ENCODE data around the gene SPANXA1.
"Not testable (repeated sequence)": the region's sequence is repeated elsewhere in the genome, so short reads cannot be mapped to it uniquely, and the experiment has no call there.

SPANXA1 gene, protein sequence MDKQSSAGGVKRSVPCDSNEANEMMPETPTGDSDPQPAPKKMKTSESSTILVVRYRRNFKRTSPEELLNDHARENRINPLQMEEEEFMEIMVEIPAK

DNA sequence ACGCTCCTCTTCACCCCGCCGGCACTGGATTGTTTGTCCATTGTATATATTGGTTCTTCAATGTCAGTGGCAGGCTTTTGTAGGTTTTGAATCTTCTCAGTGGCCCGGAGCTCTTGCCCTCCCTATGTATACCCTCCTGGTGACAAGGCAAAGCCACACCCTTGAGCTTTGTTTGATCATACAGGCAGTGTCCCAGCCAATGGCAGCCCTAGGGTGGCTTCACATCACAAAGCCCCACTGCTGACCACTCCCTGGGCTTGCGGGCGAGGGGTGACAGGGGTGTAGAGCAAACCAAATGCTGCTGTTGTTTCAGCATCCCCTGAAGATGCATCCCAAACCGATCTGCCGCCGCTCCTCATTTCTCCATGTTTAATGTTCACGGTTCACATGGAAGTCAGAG, at the start of gene SPANXA1:
TSS of gene SPANXA1 (minus strand) at position 101 of the 400 bp plus-strand sequence. CDS start at position 41, 60 bp downstream.
- not testable (repeated sequence) for DNase-seq

DNA sequence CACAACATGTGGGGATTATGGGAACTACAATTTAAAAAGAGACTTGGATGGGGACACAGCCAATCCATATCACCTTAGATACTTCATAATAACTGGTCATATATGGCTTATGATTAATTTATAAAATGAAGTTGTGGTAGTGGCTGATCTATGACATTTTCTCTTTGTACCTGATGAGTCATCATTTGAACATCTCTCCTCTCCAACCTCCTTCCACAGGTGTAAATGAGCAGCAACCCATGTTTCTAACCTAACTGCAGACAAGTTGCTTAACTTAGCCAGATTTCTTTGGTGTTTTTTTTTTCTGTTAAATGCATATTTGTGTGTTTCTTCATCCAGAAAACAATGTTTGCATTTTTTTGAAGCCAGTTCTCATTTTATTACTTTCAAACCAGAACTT, 47.6 kb upstream of the SPANXA1 start:
- no peak for DNase-seq

DNA sequence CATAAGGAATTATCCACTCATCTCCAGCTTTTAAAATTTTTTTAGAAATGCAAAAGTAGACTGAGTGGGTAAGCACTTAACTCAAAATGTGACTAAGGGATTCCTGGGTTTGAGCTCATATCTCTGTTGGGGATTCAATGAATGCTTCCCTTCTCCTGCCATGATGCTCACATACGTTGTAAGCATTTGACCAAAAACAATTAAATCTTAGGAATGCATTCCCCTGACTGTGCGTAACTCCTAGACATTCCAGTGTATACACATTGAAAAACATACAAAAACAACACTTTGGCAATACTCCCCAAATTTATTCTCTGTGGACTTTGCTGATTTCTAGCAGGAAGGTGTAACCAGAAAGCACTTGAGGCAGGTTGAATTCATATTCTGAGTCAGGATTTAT, 34.8 kb upstream of the SPANXA1 start:
- DNase-seq: no peak

DNA sequence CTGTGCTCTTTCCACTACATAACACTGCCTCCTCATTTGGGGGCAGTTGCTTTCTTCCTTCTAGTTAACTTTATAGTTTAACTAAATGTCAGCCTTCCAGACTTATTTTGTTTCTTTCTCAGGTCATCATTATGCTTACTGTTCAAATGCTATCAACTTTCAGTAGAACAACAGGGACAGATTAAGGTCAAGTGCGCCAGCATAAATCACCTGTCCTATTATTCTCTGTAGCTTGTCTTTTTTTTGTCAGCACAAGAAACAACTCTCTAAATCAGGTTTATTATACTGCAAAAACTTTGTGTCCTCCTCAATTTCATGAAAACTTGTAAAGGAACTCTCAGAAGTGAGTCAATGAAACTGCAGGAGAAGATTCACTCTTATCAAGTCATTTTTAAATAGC, 24.6 kb upstream of the SPANXA1 start:
- no peak for DNase-seq

DNA sequence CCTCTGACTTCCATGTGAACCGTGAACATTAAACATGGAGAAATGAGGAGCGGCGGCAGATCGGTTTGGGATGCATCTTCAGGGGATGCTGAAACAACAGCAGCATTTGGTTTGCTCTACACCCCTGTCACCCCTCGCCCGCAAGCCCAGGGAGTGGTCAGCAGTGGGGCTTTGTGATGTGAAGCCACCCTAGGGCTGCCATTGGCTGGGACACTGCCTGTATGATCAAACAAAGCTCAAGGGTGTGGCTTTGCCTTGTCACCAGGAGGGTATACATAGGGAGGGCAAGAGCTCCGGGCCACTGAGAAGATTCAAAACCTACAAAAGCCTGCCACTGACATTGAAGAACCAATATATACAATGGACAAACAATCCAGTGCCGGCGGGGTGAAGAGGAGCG, 4.9 kb upstream of the SPANXA1 start, which contains the start of gene SPANXA2:
TSS of gene SPANXA2 (plus strand) at position 301 of the 400 bp plus-strand sequence. CDS start at position 361, 60 bp downstream.
- DNase-seq: not testable (repeated sequence)

DNA sequence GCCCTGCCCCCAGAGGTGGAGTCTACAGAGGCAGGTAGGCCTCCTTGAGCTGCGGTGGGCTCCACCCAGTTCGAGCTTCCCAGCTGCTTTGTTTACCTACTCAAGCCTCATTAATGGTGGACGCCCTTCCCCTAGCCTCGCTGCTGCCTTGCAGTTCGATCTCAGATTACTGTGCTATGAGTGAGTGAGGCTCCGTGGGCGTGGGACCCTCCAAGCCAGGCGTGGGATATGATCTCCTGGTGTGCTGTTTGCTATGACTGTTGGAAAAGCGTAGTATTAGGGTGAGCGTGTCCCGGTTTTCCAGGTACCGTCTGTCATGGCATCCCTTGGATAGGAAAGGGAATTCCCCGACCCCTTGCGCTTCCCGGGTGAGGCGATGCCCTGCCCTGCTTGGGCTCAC, 42.0 kb downstream of the SPANXA1 start:
- DNase-seq: not testable (repeated sequence)

Data from MV-4-11 (cell line).